Endothelial cell of umbilical vein (primary cell): ENCODE data around the gene NRK. TPM values are rescaled to one million over a fixed set of nuclear protein-coding genes. Genes with fewer than 3 reads are reported as not detected.

Experiments used
- BruUV-seq: library from RNA; stranded (reverse); fragments of 400-500 nt; replicated peaks from 2 replicates; lab custom pipeline; 2021; lab: Mats Ljungman, UMichigan
- CTCF ChIA-PET: fragments of 300-600, 350-600 bp; sonication (Branson Sonifier 250); formaldehyde crosslinking; loops from one replicate; lab custom pipeline; 2021; ENCODE audit warnings: antibody characterized with exemption, inconsistent platforms; lab: Charles Lee
- POLR2A ChIA-PET: fragments of 300-600, 350-600 bp; sonication (Branson Sonifier 250); formaldehyde crosslinking; loops from one replicate; lab custom pipeline; 2021; ENCODE audit warnings: antibody characterized with exemption, inconsistent platforms; lab: Charles Lee
- DNase-seq: peaks from one replicate; pipeline ENCODE4 v3.0.0-alpha.2; 2011; ENCODE audit warnings: low read depth, low spot score
- FAIRE-seq: peaks from 2 replicates; lab custom pipeline; 2011; peaks lifted over from hg19 to GRCh38; lab: Jason Lieb, UNC
- H2AFZ ChIP-seq: 2 replicates; pipeline ENCODE4 v1.6.0; 2012; ENCODE audit warnings: low read depth, low read length, control low read depth, inconsistent platforms
- H3K27ac ChIP-seq: 2 replicates; pipeline ENCODE4 v1.5.1; 2011; ENCODE audit warnings: low read depth, mild to moderate bottlenecking, control low read depth, low read length, moderate library complexity; ENCODE audit not compliant: insufficient read depth
- H3K27me3 ChIP-seq, 2 experiments: 2 replicates each; pipeline versions ENCODE4 v1.6.0 to v1.6.1; 2011; ENCODE audit warnings: low read length in 2 of 2, mixed read lengths in 1 of 2; ENCODE audit not compliant: control insufficient read depth in 2 of 2, insufficient read depth in 2 of 2
- H3K36me3 ChIP-seq, 2 experiments: 2 replicates in 1 of 2; 3 replicates in 1 of 2; pipeline ENCODE4 v1.5.1; 2011; ENCODE audit warnings: low read length in 2 of 2, mild to moderate bottlenecking in 1 of 2, moderate library complexity in 1 of 2; ENCODE audit not compliant: control insufficient read depth in 2 of 2, insufficient read depth in 2 of 2; ENCODE audit errors: extremely low read depth in 1 of 2
- H3K4me1 ChIP-seq: 3 replicates; pipeline ENCODE4 v1.5.1; 2011; ENCODE audit warnings: mild to moderate bottlenecking, low read length; ENCODE audit not compliant: control insufficient read depth, insufficient read depth; ENCODE audit errors: extremely low read depth
- H3K4me2 ChIP-seq: 2 replicates; pipeline ENCODE4 v1.6.1; 2011; ENCODE audit warnings: low read length, control low read depth, mixed read lengths; ENCODE audit not compliant: insufficient read depth
- H3K4me3 ChIP-seq, 3 experiments: fragments of 200-600 bp in 1 of 3; sonication (generic), shearing (Covaris generic) in 1 of 3; replicated peaks in 1 of 3; 2 replicates each; pipeline ENCODE4 v1.5.1; 2011 to 2016; ENCODE audit warnings: control low read depth in 3 of 3, low read length in 3 of 3, mild to moderate bottlenecking in 2 of 3, inconsistent platforms in 1 of 3, low read depth in 1 of 3, moderate library complexity in 1 of 3; ENCODE audit not compliant: insufficient read depth in 1 of 3
- H3K79me2 ChIP-seq: 2 replicates; pipeline ENCODE4 v1.6.0; 2012; ENCODE audit warnings: low read length, inconsistent platforms; ENCODE audit not compliant: control insufficient read depth, insufficient read depth
- H3K9ac ChIP-seq: replicated peaks from 2 replicates; pipeline ENCODE3; 2011; ENCODE audit warnings: low read length, control low read depth; ENCODE audit not compliant: insufficient read depth; ENCODE audit errors: extremely low read depth
- H3K9me1 ChIP-seq: replicated peaks from 3 replicates; pipeline ENCODE4 v1.6.0; 2011; ENCODE audit warnings: mild to moderate bottlenecking, low read length; ENCODE audit not compliant: control insufficient read depth, insufficient read depth; ENCODE audit errors: extremely low read depth
- H3K9me3 ChIP-seq: replicated peaks from 2 replicates; pipeline ENCODE4 v1.5.1; 2012; ENCODE audit warnings: low read length, inconsistent platforms; ENCODE audit not compliant: control insufficient read depth, insufficient read depth
- H4K20me1 ChIP-seq: replicated peaks from 2 replicates; pipeline ENCODE3; 2011; ENCODE audit warnings: mild to moderate bottlenecking, low read length; ENCODE audit not compliant: control insufficient read depth, insufficient read depth; ENCODE audit errors: extremely low read depth
- EZH2 ChIP-seq: IDR thresholded peaks from 2 replicates; pipeline ENCODE4 v1.6.1; 2012; ENCODE audit warnings: borderline replicate concordance, low read depth, mild to moderate bottlenecking, moderate library complexity, low read length, inconsistent platforms; ENCODE audit not compliant: severe bottlenecking
- FOS ChIP-seq: IDR thresholded peaks from 2 replicates; pipeline ENCODE4 v1.6.1; 2011; ENCODE audit warnings: mild to moderate bottlenecking, low read length, moderate library complexity, borderline replicate concordance; ENCODE audit not compliant: insufficient read depth
- GATA2 ChIP-seq: IDR thresholded peaks from 2 replicates; pipeline ENCODE4 v1.7.0; 2011; ENCODE audit warnings: low read depth, mild to moderate bottlenecking, moderate library complexity, mixed read lengths, low read length; ENCODE audit not compliant: insufficient read length, insufficient read depth
- JUN ChIP-seq: IDR thresholded peaks from 2 replicates; pipeline ENCODE4 v1.6.1; 2011; ENCODE audit warnings: borderline replicate concordance, low read depth; ENCODE audit not compliant: insufficient read length, insufficient read depth
- MYC ChIP-seq: IDR thresholded peaks from one replicate; pipeline ENCODE4 v1.6.1; 2011; ENCODE audit warnings: mild to moderate bottlenecking, low read depth, low read length
- POLR2A ChIP-seq: IDR thresholded peaks from 2 replicates; pipeline ENCODE4 v1.6.1; 2012; ENCODE audit warnings: low read depth, mild to moderate bottlenecking, control low read depth, low read length
- POLR2AphosphoS5 ChIP-seq: IDR thresholded peaks from 2 replicates; pipeline ENCODE4 v1.6.1; 2012; ENCODE audit warnings: low read depth, mild to moderate bottlenecking, control low read depth, low read length, moderate library complexity; ENCODE audit not compliant: insufficient read depth
- dilution Hi-C: fragments of 300-500 bp; cut with MboI; formaldehyde crosslinking; loops from one replicate; pipeline ENCODE4 v1.15.0; 2019; ENCODE audit warnings: low sequenced_read_pairs; ENCODE audit not compliant: extremely low pct_ligation_motif_present
- intact Hi-C: fragments of 100-400 bp; cut with micrococcal nuclease; formaldehyde crosslinking; loops from one replicate; pipeline ENCODE4 v1.10.0; 2022
- polyA plus RNA-seq, 4 experiments: library from polyadenylated mRNA; depleted of rRNA in 3 of 4; stranded (reverse) in 3 of 4; unstranded in 1 of 4; fragments of >200 nt; gene quantifications; 2 replicates each; pipeline versions ENCODE4 v1.2.1 to v1.2.3, GENCODE V29; 2011 to 2012; ENCODE audit warnings: missing spikeins in 1 of 4
- total RNA-seq: library from RNA; stranded (reverse); gene quantifications from 2 replicates; pipeline ENCODE4 v1.2.3, GENCODE V29; 2021
- TF ChIP-seq, protein P1 (sequence below), 2 donors: IDR thresholded peaks; 1 replicate in 1 of 2; 2 replicates in 1 of 2; pipeline ENCODE4 v1.5.1; 2011; ENCODE audit warnings: low read length in 2 of 2, mild to moderate bottlenecking in 2 of 2, moderate library complexity in 2 of 2, control low read depth in 1 of 2, inconsistent platforms in 1 of 2, low read depth in 1 of 2; ENCODE audit not compliant: insufficient read depth in 1 of 2; ENCODE audit errors: extremely low read depth in 1 of 2

Gene NRK
- total and polyA plus RNA-seq, 2 donors (not counting 3 experiments of a cell fraction or from before 2014, with no cell fraction given) = 1.3 to 3.1 TPM

DNA sequence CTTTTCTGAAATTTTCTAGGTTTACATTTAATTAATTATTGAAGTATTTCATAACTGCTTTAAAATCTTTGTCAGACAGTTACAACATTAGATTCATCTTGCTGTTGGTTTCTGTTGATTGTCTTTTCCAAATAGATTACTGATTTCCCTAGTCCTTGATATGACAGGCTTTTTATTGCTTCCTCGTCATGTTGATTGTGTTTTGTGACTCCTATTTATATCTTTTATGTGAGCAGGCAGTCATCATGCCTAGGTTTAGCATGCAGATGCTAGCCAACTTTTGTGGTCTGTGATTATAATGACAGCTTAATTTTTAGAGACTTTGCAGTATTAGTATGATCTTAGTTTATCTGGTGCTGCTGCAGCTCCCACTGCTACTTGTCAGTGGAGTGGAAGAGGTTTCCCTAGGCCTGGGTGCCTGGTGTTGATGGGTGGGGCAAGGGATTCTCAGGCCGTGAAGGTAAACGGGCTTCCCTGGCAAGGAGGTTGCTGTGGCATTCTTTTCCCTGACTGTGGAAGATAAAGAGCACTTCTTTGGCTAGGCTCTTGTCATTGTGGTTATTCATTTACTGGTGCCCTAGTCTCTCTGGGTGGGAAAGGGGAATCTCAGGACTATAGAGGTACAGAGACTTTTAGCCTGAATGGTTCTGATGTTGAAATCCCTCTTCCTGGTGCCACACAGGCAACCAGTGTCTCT lies 150.5 kb downstream of the NRK start:
- no peak overlapping the region for H3K4me2 ChIP-seq
- no peak for FAIRE-seq
- H3K79me2 ChIP-seq = no peaks in the 10 kb centered on the region
- H3K27ac ChIP-seq = no peak overlapping the region
- no peak for DNase-seq
- no peaks in the 10 kb centered on the region for H4K20me1 ChIP-seq
- ChIA-PET POLR2A (no interaction called here), CTCF (no interaction called here)
- H3K9ac ChIP-seq = no peak overlapping the region
- no peaks in the 10 kb centered on the region for H3K27me3 ChIP-seq
- H3K4me3 ChIP-seq = no peak overlapping the region
- intact Hi-C loops (no loop called here), dilution Hi-C loops (no loop called here)
- H2AFZ ChIP-seq = no peak overlapping the region
- no peaks in the 10 kb centered on the region for H3K4me1 ChIP-seq
- no peaks in the 10 kb centered on the region for H3K36me3 ChIP-seq
- no peak for TF ChIP-seq MYC
- TF ChIP-seq GATA2 = no peak
- no peak for TF ChIP-seq POLR2AphosphoS5
- no peak for TF ChIP-seq POLR2A
- TF ChIP-seq JUN = no peak
- TF ChIP-seq, protein P1, sequence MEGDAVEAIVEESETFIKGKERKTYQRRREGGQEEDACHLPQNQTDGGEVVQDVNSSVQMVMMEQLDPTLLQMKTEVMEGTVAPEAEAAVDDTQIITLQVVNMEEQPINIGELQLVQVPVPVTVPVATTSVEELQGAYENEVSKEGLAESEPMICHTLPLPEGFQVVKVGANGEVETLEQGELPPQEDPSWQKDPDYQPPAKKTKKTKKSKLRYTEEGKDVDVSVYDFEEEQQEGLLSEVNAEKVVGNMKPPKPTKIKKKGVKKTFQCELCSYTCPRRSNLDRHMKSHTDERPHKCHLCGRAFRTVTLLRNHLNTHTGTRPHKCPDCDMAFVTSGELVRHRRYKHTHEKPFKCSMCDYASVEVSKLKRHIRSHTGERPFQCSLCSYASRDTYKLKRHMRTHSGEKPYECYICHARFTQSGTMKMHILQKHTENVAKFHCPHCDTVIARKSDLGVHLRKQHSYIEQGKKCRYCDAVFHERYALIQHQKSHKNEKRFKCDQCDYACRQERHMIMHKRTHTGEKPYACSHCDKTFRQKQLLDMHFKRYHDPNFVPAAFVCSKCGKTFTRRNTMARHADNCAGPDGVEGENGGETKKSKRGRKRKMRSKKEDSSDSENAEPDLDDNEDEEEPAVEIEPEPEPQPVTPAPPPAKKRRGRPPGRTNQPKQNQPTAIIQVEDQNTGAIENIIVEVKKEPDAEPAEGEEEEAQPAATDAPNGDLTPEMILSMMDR (IDR thresholded peaks at IDR 0.05; ENCODE audit: extremely low read depth in 1 of 2, insufficient read depth in 1 of 2, low read depth in 1 of 2, low read length in 2 of 2) = no peak
- no peak for TF ChIP-seq FOS
- no peak for TF ChIP-seq EZH2
- BruUV-seq = no TSS peak
- H3K9me1 ChIP-seq = no peaks in the 10 kb centered on the region
- no peaks in the 10 kb centered on the region for H3K9me3 ChIP-seq
